Measurements from ENCODE around the gene NOX5.

GRCh38 chr15:69105451-69105985, 91.0 kb downstream of the NOX5 start:
- TF ChIP-seq POLR2A (IDR thresholded peaks at IDR 0.05; ENCODE audit: low read depth, low read length) (no peak), POLR2AphosphoS5 (IDR thresholded peaks at IDR 0.05; ENCODE audit: low read depth, low read length) (no peak)

All from GM12892 (cell line).